Heart left ventricle (tissue), 16 donors: Measurements from ENCODE around the gene THY1. TPM values are rescaled to one million over a fixed set of nuclear protein-coding genes. Genes with fewer than 3 reads are reported as not detected.

Experiments
- ATAC-seq, 4 donors: fragments of 200-7000 bp; cut with Tn5 transposase; one replicate each; pipeline ENCODE4 v1.9.1; 2020 to 2022; ENCODE audit warnings: moderate library complexity in 4 of 4, mild to moderate bottlenecking in 3 of 4, moderate number of reproducible peaks in 1 of 4
- DNase-seq, 5 donors: peaks; one replicate each; pipeline ENCODE4 v3.0.0-alpha.2; 2020
- H3K27ac ChIP-seq, 12 donors: fragments of 200-600 bp; sonication (generic) in 4 of 12; one replicate each; pipeline versions ENCODE4 v1.5.0 to v1.8.0; 2016 to 2022; ENCODE audit warnings: mild to moderate bottlenecking in 2 of 12
- H3K27me3 ChIP-seq, 9 donors: fragments of 200-600 bp; sonication (generic) in 2 of 9; one replicate each; pipeline versions ENCODE4 v1.5.1 to v1.8.0; 2016 to 2022; ENCODE audit warnings: mild to moderate bottlenecking in 3 of 9
- H3K36me3 ChIP-seq, 9 donors: fragments of 200-600 bp; sonication (generic) in 2 of 9; one replicate each; pipeline versions ENCODE4 v1.5.0 to v1.8.0; 2018 to 2022; ENCODE audit warnings: mild to moderate bottlenecking in 2 of 9
- H3K4me1 ChIP-seq, 12 donors: fragments of 200-600 bp; sonication (generic) in 4 of 12; one replicate each; pipeline versions ENCODE4 v1.5.0 to v1.8.0; 2016 to 2022; ENCODE audit warnings: mild to moderate bottlenecking in 3 of 12
- H3K4me3 ChIP-seq, 12 donors: fragments of 200-600 bp; sonication (generic) in 4 of 12; one replicate each; pipeline versions ENCODE4 v1.5.0 to v1.8.0; 2017 to 2022; ENCODE audit warnings: mild to moderate bottlenecking in 9 of 12, moderate library complexity in 4 of 12
- H3K9me3 ChIP-seq, 12 donors: fragments of 200-600 bp; sonication (generic) in 4 of 12; one replicate each; pipeline versions ENCODE4 v1.5.0 to v1.8.0; 2016 to 2022; ENCODE audit warnings: mild to moderate bottlenecking in 1 of 12
- CTCF ChIP-seq, 12 donors: fragments of 200-600 bp; sonication (generic) in 4 of 12; IDR thresholded peaks; one replicate each; pipeline versions ENCODE4 v1.5.0 to v1.8.0; 2018 to 2022; ENCODE audit warnings: antibody characterized with exemption in 12 of 12, mild to moderate bottlenecking in 5 of 12
- POLR2A ChIP-seq, 2 donors: fragments of 450-650 bp; IDR thresholded peaks; one replicate each; pipeline ENCODE4 v1.6.1; 2017; ENCODE audit warnings: antibody characterized with exemption in 2 of 2, mild to moderate bottlenecking in 2 of 2, moderate library complexity in 2 of 2
- WGBS, 4 donors: extraction: QIAGEN DNeasy Blood & Tissue Kit in 2 of 4; methylation state at CpG; one replicate each; pipeline versions ENCODE4 v1.1.5 to v1.1.7; 2013 to 2018; 5-methylcytosine and 5-hydroxymethylcytosine counted together
- intact Hi-C, 10 donors: fragments of 100-400 bp; cut with DNase I; formaldehyde crosslinking; loops; one replicate each; pipeline versions ENCODE4 v1.11.1 to v1.14.2; 2022
- polyA plus RNA-seq, 2 donors: library from polyadenylated mRNA; stranded (reverse); fragments of 200-250 nt; gene quantifications; one replicate each; pipeline ENCODE4 v1.2.3, GENCODE V29; 2013
- total RNA-seq, 9 donors: library from RNA; depleted of rRNA in 2 of 9; stranded (reverse); fragments of >200 nt in 2 of 9; fragmentation: NEBNext Ultra II Directional in 3 of 9; extraction: Animal tissue kit (Norgen Biotek cat#: 25700) in 3 of 9; gene quantifications; one replicate each; pipeline versions ENCODE4 v1.1.0 to v1.2.4, GENCODE V29; 2016 to 2023
- donor health status: ischemic (EF 13 %, LVEDD 7.1; RV severe dilation, severe dysfunction).
- donor health status: healthy with polysubstance abuse.
- donor health status: DM: no; HTN: yes; CAD: no.
- donor health status: DM: no; HTN: no; CAD: no.
- donor health status: ischemic (EF 25% LVEDD 6.9; RV normal size, moderate dysfunction).
- donor health status: ischemic (EF 25% LVEDD 5.7; RV mildly dilated, moderate dysfunction).
- donor health status: healthy.
- donor health status: DM: yes; HTN: yes; CAD: no.
- donor health status: ischemic (EF 35%, LVEDD 5.7; RV mildly dilated, moderate dysfunction).
- donor health status: nonischemic (EF 11% LVEDD 7.7; RV severe dilation, severe dysfunction).
- donor health status: DM: yes; HTN: yes; CAD: no.
- donor health status: PGD.
- donor health status: ischemic (EF 29% LVEDD 5.4; RV normal size, mild dysfunction).
- donor health status: nonischemic (EF 23%, LVEDD 6.1; RV moderate dilation, normal function).

Gene THY1
- total and polyA plus RNA-seq, 11 donors = 0.80 to 57.8 (median 5.8) TPM; not detected in 1

GRCh38 chr11:119380827-119381180 lies 42.2 kb downstream of the THY1 start:
- Histone ChIP-seq H3K4me3 (peak overlapping the region in 11 of 12 donors; percentile 19 to 65 (median 53)), H3K9me3 (no peaks in the 10 kb centered on the region), H3K27me3 (peaks cover 0 to 7% (median 0%) of the 10 kb centered on the region in 9 donors), H3K27ac (peak overlapping the region in 11 of 12 donors; percentile 37 to 88 (median 69)), H3K36me3 (no peaks in the 10 kb centered on the region), H3K4me1 (peaks cover 0 to 46% (median 25%) of the 10 kb centered on the region in 12 donors)
- TF ChIP-seq CTCF (IDR thresholded peaks at IDR 0.05) = no peak
- TF ChIP-seq POLR2A (IDR thresholded peaks at IDR 0.05) = no peak
- DNase-seq (peak in 1 of 5 donors; percentile 22), ATAC-seq (no peak)
- 10 to 19% (median 16%) methylated on average over 9 to 10 of the region's 10 CpGs for WGBS, 4 donors
- intact Hi-C loops = loop anchor here in 6 of 10 donors (1.0 to 10.0 kb wide), 7 partner anchors 24 to 174 kb away; partner anchors contain the start of gene CBL (in 1 of the 6)

- Histone ChIP-seq H3K27ac (peak overlapping the region in 6 of 12 donors; percentile 37 to 88 (median 70)), H3K4me1 (peaks cover 0 to 51% (median 29%) of the 10 kb centered on the region in 12 donors)
Measured at GRCh38 chr11:119380160-119380826, 42.7 kb downstream of the THY1 start.

GRCh38 chr11:119378851-119379465 lies 44.0 kb downstream of the THY1 start:
- WGBS, 4 donors = 31 to 41% (median 35%) methylated on average over 10 of the region's 10 CpGs
- Histone ChIP-seq H3K27me3 (peaks cover 0 to 7% (median 0%) of the 10 kb centered on the region in 9 donors), H3K9me3 (no peaks in the 10 kb centered on the region), H3K4me1 (peaks cover 0 to 65% (median 40%) of the 10 kb centered on the region in 12 donors), H3K36me3 (no peaks in the 10 kb centered on the region), H3K27ac (peak overlapping the region; percentile 59 to 100 (median 93)), H3K4me3 (peak overlapping the region; percentile 24 to 79 (median 58))
- no peak for TF ChIP-seq CTCF (IDR thresholded peaks at IDR 0.05)
- TF ChIP-seq POLR2A (IDR thresholded peaks at IDR 0.05) = peak; percentile 27 to 87
- intact Hi-C loops = loop anchor here in 1 of 10 donors (5.0 kb wide), 1 partner anchor 37 kb away; the partner anchor contains the start of gene C1QTNF5
- DNase-seq (peak in 2 of 5 donors; percentile 39 to 56), ATAC-seq (peak in 2 of 4 donors; percentile 4 to 8)

More at GRCh38 chr11:119380160-119380826, 42.7 kb downstream of the THY1 start:
- no peaks in the 10 kb centered on the region for H3K36me3 ChIP-seq
- peaks cover 0 to 7% (median 0%) of the 10 kb centered on the region in 9 donors for H3K27me3 ChIP-seq
- TF ChIP-seq CTCF (IDR thresholded peaks at IDR 0.05) (no peak), POLR2A (IDR thresholded peaks at IDR 0.05) (no peak)
- H3K9me3 ChIP-seq = no peaks in the 10 kb centered on the region
- 57 to 73% (median 64%) methylated on average over 13 of the region's 13 CpGs for WGBS, 4 donors
- ATAC-seq = no peak
- intact Hi-C loops = loop anchor here in 6 of 10 donors (2.0 to 10.0 kb wide), 6 partner anchors 23 to 173 kb away; partner anchors contain the start of gene CBL (in 1 of the 6)
- peak in 1 of 5 donors; percentile 18 for DNase-seq
- H3K4me3 ChIP-seq = peak overlapping the region in 3 of 12 donors; percentile 59 to 65 (median 61)
